GM21529 (cell line): ENCODE results near the gene PRKACA.
A peak's percentile ranks its signal among the peaks of the same experiment; 100 is the strongest.

Experiments
- ATAC-seq: cut with Tn5 transposase; IDR thresholded peaks from one replicate; pipeline ENCODE4 v1.9.1; 2021; ENCODE audit not compliant: unreplicated experiment

Gene PRKACA

GRCh38 chr19:14117668-14118164 lies at the start of gene PRKACA:
PRKACA (minus strand) TSS chr19:14117762; CDS start chr19:14117547, 215 bp downstream.
- peak; percentile 86 for ATAC-seq

GRCh38 chr19:14166999-14167575 lies 49.5 kb upstream of the PRKACA start:
- no peak for ATAC-seq

- ATAC-seq, result no peak
These were observed 48.6 kb upstream of the PRKACA start for GRCh38 chr19:14165990-14166830.

- no peak for ATAC-seq
These were observed 47.3 kb upstream of the PRKACA start for GRCh38 chr19:14164724-14165493.

- ATAC-seq, result no peak
These were observed 46.5 kb upstream of the PRKACA start for GRCh38 chr19:14164082-14164481.

- no peak for ATAC-seq
These were observed 45.3 kb upstream of the PRKACA start for GRCh38 chr19:14162871-14163297.

- no peak for ATAC-seq
These were observed 43.7 kb upstream of the PRKACA start for GRCh38 chr19:14161305-14161704.

- ATAC-seq, result no peak
These were observed 42.6 kb upstream of the PRKACA start for GRCh38 chr19:14160017-14160703.

GRCh38 chr19:14159059-14159458 lies 41.5 kb upstream of the PRKACA start:
- no peak for ATAC-seq

- ATAC-seq, result no peak
These were observed 40.9 kb upstream of the PRKACA start for GRCh38 chr19:14158276-14159023.

GRCh38 chr19:14156971-14157717 lies 39.6 kb upstream of the PRKACA start:
- no peak for ATAC-seq

GRCh38 chr19:14156122-14156521 lies 38.6 kb upstream of the PRKACA start:
- no peak for ATAC-seq

GRCh38 chr19:14155371-14155770 lies 37.8 kb upstream of the PRKACA start:
- no peak for ATAC-seq

GRCh38 chr19:14152713-14153112 lies 35.2 kb upstream of the PRKACA start:
- ATAC-seq, result no peak

GRCh38 chr19:14150770-14151661 lies 33.5 kb upstream of the PRKACA start:
- no peak for ATAC-seq

GRCh38 chr19:14150041-14150769 lies 32.6 kb upstream of the PRKACA start:
- ATAC-seq, result no peak

- ATAC-seq, result no peak
These were observed 32.0 kb upstream of the PRKACA start for GRCh38 chr19:14149509-14149994.
